DMS53 treated with DMSO at 0.1 percent for 48 hours (cell line): ENCODE results near the gene PTPRCAP.
"Not testable (repeated sequence)": the region's sequence is repeated elsewhere in the genome, so short reads cannot be mapped to it uniquely, and the experiment has no call there.

ENCODE experiments used
- DNase-seq: peaks from one replicate; lab custom pipeline; 2025; ENCODE audit not compliant: unreplicated experiment; lab: John Stamatoyannopoulos, UW

Gene PTPRCAP

DNA sequence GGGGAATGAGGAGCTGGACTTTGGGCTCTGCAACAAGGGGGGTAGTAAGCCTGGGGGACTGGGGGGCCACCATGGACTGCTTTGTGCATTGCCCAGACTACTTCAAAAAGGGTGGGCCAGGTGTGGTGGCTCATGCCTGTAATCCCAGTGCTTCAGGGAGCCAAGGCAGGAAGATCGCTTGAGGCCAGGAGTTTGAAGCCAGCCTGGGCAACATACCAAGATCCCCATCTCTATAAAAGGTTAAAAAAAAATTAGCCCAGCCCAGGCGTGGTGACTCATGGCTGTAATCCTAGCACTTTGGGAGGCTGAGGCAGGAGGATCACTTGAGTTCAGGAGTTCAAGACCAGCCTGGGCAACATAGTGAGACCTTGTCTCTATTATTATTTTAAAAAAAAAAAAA is 28.0 kb upstream of the PTPRCAP start:
- not testable (repeated sequence) for DNase-seq

DNA sequence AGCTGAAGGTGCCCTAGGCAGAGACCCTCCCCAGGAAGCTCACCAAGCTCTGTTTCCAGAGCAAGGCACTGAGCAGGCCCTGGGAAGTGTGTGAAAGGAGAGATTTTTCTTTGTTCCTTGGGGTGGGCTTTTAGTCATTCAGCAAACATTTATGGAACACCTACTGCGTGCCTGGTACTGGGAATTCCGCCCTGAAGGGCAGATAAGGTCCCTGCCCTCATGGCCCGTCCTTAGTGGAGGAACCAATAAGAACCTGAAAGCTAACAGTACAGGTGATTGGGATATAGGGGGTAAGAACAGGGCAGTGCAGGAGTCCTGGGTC is 27.7 kb upstream of the PTPRCAP start:
- DNase-seq: no peak

DNA sequence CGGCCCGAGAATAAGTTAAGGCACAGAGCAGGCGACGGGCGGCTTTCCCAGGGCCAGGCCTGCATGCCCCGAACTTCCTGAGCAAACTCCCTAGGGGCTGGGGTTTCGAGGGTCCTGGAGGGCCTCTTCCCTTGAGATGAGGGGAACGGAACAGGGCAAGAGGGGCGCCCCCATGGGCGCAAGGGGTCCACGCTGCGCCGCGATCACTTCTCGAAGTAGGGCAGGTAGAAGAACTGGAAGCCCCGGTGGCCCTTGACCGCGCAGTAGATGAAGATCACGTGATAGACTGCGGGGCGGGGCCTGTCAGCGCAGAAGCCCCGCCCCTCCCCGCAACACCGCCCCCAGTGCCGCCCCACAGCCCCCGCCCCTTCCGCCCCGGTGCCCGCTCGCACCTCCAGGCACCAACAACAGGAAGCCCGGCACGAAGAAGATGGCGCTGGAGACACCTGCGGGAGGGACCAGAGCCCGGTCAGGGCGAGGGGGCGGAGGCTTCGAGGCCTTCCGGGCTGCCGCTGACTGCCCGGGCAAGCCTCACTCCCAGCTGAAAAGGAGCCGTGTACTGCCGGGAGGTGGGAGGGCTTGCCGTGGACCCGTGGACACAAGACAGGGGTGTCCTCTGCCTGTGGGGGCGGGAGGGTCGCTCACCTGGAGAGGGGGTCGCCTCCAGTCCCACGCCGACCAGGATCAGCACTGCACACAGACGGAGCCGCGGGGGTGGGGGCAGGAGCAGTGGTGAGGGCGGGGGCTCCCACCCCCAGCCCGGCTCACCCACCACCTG is 27.1 kb upstream of the PTPRCAP start:
- peak; percentile 86 for DNase-seq

DNA sequence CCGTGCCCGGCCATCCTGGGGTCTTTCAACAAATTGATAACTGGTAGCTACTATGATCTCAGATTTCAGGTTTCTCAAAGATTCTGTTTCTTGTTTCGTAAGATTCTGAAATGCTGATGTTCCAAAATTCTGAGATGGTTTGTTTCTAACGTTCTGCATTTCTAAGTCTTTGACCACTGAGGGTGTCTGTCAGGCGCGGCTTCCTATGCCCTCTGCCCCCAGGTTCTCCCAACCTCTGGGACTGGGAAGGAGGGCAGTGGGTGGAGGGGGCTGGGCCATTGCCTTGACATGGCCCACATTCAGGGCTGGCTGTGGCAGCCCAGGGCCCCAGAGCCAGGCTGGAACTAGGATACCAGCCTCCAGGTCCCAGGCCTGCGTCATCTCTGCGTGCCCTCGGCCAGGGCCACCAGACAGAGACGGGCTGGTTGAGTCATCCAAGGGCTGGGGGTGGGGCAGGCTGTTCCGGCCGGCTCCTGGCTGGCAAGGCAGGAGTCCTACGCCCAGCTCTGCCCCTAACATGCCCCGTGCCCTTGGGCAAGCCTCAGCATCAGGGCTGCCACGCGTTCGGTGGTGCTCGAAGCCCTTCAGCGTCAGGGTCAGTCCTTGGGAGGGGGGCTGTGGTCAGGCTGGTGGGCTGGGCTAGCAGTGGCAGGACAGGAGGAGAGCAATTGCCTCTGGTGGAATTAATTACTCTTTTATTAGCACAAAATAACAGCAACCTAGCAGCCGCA is 26.4 kb upstream of the PTPRCAP start:
- peak; percentile 78 for DNase-seq

DNA sequence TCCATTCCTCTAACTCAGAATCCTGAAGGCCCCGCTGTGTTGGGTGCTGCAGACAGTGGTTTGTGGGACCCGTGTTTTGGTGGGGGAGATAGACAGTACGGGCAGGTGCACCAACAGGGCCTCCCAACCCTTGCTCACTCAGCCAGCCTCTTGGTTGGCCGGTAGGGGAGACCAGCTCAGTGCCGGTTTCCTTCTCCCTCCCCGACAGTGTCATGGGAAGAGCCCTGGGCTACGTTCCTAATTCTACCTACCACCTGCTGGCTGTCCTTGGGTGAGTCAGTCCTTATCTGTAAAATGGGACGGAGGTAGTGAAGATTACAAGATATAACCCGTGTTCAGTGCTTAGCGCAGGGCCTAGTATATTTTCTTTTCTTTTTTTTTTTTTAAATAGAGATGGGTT is 25.7 kb upstream of the PTPRCAP start:
- no peak for DNase-seq

DNA sequence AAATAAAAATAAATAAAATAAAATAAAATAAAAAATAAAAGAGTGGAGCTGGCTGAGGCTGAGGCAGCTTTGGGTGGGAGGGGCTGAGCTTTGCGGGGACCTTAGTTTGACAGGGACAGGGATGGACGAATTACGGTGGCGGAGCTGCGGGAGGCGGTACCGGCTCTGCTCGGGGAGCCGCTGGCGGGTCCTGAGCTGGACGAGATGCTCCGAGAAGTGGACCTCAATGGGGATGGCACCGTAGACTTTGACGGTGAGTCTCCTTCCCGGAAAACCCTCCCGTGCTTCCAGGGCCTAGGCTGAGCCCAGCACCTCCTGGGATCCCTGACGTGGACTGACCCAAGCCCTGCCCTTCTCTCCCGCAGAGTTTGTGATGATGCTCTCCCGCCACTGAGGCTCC is 20.8 kb upstream of the PTPRCAP start:
- DNase-seq: no peak

DNA sequence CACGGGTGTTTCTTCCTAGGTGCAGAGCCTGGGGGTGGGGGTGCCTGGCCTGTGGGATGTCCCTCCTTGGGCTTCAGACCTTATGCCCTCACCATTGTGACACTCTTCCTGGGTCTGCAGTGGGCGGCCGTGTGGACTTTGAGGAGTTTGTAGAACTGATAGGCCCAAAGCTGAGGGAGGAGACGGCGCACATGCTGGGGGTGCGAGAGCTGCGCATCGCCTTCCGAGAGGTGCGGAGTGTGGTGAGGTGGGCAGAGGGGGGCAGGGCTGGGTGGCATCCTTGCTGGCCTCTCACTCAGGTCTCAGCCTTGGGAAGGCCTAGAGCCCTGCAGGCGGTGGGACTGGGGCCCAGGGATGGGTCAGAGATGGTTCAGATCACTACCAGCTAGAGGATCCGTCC is 20.0 kb upstream of the PTPRCAP start:
- DNase-seq: no peak

DNA sequence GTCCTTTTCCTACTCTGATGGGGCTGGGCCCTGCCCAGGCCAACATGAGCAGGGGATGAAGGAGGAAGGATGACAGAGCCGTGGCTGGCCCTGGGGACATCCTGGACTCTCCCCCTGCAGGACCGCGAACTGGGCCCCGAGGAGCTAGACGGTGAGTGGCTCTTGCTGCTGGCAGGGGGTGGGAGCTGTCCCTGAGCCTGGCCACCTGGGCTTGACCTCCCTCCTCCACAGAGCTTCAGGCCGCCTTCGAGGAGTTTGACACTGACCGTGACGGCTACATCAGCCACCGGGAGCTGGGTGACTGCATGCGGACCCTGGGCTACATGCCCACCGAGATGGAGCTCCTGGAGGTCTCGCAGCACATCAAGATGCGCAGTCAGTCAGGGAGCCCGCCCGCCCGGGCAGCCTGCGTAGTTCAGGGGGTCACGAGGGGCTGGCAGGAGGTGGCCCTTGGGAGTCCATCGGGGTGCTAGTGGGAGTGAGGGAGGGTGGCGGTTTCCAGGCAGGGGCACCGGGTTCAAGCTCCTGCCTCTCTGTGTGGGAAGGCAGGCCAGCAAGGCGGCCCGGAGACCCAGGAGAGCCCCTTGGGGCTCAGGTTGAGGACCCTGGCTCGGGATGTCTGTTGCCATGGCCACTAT is 18.7 kb upstream of the PTPRCAP start:
- DNase-seq: no peak

DNA sequence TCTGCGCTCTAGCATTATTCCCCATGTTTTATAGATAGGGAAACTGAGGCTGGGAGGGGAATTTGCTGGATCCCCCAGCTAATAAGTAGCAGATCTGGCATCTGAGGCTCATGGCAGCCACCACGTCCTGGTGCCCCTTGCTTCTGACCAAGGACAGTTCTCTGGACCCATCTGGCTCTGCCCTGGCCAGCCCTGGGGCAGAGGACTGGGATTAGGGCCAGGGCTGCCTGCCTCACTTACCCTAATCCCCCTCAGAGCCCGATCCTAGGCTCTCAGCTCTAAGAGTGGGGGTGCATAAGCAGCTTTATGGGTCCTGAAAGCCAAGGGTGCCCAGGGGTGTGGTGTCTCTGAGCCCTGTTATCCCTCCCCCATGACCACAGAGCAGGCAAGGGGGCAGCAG is 17.6 kb upstream of the PTPRCAP start, which contains the start of gene CABP4:
Gene CABP4 (plus strand): TSS at position 301 of the 400 bp plus-strand sequence. CDS start 70 bp downstream, at position 371.
- no peak for DNase-seq

DNA sequence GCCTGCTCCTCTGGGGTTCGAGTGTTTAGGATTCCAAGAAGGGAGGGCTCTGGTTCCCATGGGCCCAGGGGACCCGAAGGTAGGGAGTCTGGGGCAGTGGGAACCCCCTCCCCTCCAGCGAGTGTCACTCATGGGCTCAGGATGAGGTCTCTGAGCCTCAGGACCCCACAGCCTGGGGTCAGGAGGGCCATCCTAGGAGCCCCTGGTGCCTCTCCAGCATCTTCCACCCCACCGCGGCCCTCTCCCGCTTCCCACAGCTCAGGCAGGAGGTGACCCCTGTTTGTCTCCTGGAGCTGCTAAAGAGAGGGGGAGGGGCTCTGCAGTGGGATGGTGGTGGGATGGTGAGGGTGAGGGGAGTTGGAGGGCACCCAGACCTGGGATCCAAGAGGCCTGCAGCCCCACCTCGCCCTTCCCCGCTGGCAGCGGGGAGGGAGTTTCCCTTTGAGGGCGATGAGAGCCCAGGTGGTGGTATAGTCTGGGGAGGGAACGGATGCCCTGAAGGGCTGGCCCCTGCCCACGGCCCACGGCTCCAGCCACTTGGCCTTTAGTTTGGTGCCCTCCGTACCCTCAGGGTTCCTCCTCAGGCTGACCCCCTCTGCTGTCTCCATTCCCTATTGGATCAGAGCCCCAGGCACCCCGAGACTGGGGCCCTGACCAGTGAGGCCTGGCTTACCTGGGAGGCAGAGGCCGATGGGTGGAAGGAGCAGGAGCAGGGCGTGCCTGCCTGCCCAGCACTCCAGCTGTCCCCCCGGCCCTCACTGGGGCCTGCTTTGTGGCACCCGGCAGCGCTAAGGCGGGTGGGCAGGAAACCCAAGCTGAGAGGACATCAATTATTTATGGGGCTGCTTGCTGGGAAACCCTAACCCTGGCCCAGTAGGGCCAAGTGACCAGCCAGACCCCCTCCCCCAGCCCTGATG is 16.6 kb upstream of the PTPRCAP start:
- DNase-seq: no peak

DNA sequence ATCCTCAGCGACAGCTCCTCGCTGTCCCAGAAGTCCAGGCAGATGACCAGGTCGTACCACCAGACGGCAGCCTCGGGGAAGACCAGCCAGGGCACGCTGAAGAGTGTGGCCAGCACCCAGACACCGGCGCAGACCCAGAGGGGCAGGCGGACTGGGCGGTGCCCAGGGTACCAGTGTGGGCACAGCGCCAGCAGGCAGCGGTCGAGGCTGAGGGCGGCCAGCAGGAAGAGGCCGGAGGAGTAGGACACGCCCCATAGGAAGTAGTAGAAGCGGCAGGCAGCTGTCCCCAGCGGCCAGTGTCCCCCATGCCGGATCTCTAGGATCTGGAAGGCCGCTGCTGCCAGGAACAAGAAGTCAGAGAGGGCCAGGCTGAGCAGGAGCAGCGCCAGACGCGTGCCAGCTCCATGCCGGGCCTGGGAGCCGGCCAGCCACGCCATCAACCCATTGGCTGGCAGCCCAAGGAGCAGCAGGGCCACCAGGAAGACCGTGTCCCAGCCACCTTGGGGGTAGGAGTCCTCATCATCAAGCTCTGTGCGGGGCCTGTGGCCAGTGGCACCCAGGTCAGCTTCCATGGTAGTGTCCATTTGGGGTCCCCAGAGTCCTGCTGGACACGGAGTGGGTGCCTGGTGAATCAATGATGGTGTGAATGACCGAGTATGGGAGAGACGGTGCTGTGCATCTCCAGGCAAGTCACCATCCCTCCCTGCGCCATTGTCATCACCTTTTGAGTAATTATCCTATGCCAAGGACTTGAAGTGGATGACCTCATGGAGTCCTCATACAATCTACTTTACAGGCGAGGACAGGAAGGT is 14.9 kb upstream of the PTPRCAP start, which contains the start of gene GPR152:
Gene GPR152 (minus strand): TSS at position 589 of the 812 bp plus-strand sequence. CDS start 5 bp downstream, at position 584.
- peak; percentile 25 for DNase-seq

DNA sequence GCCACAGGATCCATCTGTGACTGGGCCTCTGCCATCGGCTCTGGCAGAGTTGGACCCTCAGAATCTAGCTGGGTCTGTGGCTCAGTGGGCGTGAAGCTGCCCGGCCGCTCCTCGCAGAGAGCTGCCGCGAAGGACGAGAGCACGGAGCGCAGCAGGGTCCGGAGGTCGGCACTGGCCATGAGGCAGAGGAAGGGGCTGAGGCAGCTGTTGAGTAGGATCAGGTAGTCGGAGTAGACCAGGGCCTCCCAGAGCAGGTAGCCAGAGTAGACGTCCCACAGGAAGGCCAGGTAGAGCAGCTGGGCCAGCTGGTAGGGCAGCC is 14.1 kb upstream of the PTPRCAP start:
- DNase-seq: no peak

DNA sequence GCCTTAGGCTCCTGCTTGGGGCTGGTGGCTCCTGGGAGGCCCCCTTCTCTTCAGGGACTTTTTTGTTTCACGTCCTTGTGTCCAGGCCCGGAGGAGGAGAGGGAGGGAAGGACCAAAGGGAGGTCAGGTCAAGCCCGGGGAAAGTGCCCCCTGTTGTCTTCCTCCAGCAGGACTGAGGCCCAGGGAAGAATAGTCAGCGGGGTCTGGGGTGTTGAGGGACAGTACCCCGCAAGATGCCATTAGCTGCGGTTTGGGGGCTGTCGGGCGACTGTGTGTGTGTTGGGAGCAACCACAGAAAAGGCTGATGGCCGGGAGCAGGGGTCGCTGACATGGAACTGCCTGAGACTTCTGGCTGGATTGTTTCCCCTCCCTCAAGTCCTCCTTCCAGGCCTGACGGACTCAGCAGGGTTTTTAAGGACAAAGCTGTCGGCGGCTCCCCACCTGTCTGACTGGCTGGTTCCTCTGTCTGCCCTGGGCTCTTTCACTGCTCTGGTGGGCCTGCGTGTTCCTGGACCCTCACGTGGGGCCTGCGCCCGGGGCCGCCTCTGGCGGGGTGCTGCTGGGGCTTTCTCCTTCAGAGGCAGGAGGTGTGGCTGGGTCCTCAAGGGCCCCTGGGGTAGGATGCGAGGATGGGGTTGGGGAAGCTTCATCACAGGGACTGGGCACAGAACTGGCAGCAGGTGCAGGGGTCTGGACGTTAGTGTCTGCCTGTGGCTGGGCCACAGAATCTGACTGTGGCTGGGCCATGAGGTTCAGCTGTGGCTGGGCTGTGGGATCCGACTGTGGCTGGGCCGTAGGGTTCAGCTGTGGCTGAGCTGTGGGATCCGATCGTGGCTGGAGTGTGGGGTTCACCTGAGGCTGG is 13.5 kb upstream of the PTPRCAP start:
- DNase-seq: no peak

DNA sequence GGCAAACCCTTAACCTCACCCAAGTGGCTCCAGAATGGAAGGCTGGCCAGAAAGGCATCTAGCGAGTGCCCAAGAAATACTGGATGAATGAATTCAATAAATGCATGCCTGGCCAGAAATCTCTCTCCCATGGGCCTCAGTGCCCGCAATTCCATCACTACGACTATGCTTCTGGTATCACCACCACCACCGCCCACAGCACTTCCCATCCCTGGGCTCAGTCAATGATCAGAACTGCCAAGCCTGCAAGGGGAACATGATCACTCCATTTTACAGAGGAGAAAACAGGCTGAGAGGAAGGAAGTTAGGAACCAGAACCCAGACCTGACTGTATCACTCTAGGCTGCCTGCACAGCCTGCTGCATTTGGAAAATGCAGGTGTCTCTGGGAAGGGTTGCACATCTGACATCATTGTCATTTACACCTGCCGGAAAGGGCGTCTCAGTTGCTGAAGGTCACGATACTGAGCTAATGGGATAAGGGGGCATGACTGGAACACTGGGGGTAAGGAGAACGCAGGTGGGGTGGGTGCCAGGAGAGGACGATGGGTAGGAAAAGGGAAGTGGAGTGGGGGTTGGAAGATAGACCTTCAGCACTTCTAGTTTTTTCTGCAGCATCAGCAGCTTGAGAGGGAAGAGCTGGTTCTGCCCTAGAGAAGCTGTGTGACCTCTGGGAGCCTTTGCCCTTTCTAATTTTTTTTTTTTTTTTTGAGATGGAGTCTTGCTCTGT is 11.8 kb upstream of the PTPRCAP start:
- peak; percentile 92 for DNase-seq

DNA sequence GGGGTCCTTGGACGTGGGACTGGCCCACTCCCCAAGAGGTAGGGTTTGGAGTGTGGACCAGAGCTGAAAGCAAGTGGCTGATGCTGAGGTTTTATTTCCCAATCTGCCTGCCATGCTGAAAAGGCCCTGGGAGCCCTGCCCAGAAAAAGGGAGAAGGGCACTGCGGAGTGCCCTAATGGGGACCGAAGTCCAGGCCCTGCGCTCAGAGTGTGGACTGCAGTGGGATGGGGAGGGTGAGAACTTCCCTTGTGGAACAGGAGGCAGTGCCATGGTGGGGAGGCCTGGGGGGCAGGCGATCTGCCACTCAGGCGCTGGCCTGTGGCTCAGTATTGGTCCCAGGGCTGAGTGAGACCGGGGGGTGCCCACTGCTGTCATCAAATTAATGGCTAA is 10.7 kb upstream of the PTPRCAP start:
- DNase-seq: no peak

DNA sequence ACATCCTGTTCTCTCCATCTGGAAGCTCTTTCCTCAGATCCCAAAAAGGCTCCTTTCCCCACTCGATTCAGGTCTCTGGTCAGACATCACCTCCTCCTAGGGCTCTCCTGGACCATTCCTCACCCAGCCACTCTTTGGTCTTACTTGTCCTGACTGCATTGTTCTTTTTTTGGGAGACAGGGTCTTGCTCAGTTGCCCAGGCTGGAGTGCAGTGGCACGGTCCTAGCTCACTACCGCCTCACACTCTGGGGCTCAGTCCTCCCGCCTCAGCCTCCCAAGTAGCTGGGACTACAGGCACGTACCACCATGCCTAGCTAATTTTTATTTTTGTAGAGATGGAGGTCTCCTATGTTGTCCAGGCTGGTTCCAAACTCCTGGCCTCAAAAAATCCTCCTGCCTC is 8.0 kb upstream of the PTPRCAP start:
- DNase-seq: no peak

DNA sequence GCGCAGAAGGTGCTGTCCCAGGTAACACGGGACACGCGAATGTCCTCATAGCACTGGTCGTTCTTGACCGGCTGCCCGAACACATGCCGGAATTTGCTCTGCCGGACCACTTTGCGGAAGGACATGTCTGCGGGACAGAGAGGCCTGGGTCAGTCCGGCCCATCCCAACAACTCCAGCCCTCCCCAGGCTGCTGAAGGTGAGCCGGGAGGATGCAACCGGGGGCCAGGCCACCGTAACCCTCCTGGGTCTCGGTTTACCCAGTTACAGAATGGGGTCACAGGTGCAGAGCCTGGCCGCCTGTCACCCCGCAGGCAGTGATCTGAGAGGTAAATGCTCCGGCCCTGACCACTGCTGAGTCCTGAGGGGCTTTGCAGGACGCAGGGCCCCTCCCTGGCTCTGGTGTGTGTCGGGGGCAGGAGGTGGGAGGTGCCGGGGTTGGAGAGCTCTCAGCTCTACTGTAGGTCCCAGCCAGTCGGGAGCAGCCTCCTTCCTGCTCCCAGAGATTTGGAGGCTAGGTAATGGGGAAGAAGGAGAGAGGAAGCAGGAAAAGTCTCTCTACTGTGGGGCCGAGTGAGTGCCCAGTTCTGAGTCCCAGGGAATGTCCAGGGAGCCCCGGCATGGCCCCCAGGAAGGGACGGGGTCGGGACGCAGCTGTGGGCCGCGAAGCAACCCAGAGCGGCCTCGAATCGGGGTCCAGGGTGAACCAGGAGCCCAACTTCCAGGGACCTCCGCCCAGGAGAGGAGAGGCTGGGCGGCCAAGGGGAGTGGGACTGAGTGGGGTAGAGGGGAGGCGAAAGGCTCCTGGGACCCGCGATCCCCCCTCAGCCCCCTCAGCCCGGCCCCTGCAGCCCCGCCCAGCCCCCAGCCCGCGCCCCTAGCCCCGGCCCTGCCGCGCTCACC is 5.3 kb upstream of the PTPRCAP start:
- no peak for DNase-seq
